NCI-H345 treated with DMSO at 0.1 percent for 48 hours (cell line): ENCODE measurements around the gene ERAS.
"Not testable (repeated sequence)": the region's sequence is repeated elsewhere in the genome, so short reads cannot be mapped to it uniquely, and the experiment has no call there.

ENCODE experiments used
- DNase-seq: peaks from one replicate; lab custom pipeline; 2025; ENCODE audit not compliant: unreplicated experiment; lab: John Stamatoyannopoulos, UW

Gene ERAS

GRCh38 chrX:48831136-48831908, 5.0 kb downstream of the ERAS start:
- no peak for DNase-seq

GRCh38 chrX:48831909-48832291, 5.6 kb downstream of the ERAS start:
- DNase-seq: no peak

DNA sequence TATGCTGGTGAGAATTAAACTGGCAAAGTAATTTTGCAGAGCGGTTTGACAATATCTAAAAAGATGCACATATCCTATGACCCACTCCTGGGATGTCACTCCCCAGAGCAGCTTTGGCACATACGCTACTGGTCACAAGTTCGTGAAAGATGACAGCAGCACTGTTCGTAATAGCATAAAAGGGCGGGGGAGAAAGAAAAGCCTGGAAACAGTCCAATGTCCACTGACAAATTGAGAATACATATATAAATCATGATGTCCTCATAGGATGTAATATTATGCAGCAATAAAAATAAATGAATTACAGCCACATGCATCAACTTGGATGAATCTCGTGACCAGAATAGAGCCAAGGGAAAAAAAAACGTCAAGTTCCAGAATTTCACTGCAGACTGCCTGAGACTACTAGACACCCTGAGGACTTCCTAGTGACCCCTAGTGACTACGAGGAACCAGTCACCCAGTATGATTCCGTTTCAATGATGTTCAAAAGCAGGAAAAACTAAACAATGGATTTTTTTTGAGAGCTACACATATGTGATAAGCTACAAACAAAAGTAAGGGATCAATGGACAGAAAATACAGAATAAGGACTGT, 7.3 kb downstream of the ERAS start:
- no peak for DNase-seq

DNA sequence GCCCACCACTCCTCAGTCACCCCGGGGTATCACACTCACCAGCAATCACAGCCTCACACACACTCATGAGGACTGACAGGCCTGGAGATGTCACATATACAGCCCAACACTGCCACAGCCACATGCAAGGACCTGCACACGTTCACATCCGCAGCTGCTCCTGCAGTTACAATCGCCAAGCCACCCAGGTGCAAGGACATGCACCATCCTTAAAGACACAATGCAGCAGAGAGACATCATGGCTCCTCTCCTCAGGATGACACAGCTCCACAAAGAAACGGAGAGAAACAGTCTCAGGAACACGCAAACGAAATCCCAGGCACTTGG, 8.0 kb downstream of the ERAS start:
- peak; percentile 3 for DNase-seq

DNA sequence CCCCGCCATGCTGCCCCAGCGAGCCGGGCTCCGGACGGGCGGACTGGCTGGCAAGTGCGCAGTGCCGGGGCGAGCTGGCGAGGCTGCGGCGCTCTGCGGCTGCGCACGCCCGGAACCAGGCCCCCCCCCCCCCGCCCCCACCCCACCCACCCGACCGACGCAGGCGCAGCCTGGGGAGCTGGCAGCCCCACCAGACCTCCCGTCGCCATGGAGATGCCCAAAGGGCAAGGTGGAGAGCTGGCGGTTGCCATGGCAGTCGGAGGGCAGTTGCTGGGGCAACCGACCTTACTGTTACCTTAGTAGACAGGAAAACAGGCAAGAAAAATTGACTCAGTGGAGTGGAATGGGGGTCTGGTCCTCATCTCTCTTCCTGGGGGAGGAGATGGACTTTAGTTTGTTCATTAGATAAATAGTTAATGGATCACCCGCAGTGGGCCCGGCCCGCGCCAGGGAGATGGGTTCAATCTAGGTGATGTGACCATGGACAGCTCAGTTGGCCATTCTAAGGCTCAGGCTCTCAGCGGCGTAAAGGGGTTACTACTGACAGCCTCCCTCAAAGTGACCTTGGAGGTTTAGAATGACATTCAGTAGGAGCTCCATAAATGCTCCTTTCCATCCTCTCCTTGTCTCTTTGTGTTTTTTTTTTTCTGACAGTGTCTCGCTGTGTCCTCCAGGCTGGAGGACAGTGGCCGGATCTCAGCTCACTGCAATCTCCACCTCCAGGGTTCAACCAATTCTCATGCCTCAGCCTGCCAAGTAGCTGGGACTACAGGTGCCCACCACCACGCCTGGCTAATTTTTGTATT, 9.4 kb downstream of the ERAS start, which contains the start of gene PCSK1N:
Gene PCSK1N (minus strand): TSS at position 87 of the 806 bp plus-strand sequence. CDS start 78 bp downstream, at position 9.
- peak; percentile 58 for DNase-seq

- no peak for DNase-seq
These were observed 13.4 kb downstream of the ERAS start for GRCh38 chrX:48839686-48840085.

DNA sequence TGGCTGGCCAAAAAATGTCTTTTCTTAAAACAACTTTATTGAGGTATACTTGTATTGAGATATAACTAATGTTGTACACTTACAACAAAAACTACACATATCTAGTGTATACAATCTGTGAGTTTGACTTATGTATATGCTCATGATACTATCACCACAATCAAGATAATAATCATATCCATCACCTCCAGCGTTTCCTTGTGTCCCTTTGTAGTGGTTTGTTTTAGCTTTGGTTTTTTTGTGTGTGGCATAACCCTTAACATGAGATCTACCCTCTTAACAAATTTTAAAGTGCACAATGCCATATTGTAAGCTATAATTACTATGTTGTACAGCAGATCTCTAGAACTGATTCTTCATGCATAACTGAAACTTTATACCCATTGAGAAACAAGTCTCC, 22.5 kb downstream of the ERAS start:
- no peak for DNase-seq

DNA sequence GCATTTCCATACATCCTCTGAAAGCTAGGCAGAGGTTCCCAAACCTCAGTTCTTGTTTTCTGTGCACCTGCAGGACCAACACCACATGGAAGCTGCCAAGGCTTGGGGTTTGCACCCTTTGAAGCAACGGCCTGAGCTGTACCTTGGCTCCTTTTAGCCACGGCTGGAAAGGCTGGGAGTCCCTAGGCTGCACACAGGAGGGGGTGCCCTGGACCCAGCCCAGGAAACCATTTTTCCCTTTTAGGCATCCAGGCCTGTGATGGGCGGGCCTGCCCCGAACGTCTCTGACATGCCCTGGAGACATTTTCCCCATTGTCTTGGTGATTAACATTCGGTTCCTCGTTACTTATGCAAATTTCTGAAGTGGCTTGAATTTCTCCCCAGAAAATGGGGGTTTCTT, 26.5 kb downstream of the ERAS start:
- DNase-seq: no peak

- not testable (repeated sequence) for DNase-seq
These were observed 27.2 kb downstream of the ERAS start for GRCh38 chrX:48853494-48853893.

GRCh38 chrX:48854121-48854804, 27.9 kb downstream of the ERAS start:
- not testable (repeated sequence) for DNase-seq

GRCh38 chrX:48854898-48855297, 28.6 kb downstream of the ERAS start:
- no peak for DNase-seq

DNA sequence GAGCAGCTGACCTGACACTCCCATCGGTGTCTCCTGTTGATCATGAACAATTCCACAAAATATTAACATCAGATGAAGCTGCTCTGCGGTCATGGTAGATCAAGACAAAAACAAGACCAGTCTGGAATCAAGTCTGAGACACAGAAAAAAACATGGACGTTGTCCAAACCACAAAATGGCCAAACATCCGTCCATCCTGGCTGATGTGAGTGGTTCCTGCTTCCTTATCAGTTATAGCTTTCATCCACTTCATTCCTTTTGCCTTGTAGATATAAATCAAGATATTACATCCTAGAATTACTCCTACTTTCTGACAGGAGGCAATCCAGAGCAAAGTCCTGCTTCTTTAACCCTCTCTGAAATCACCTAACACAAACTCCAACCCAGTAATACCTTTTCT, 37.9 kb downstream of the ERAS start:
- no peak for DNase-seq

DNA sequence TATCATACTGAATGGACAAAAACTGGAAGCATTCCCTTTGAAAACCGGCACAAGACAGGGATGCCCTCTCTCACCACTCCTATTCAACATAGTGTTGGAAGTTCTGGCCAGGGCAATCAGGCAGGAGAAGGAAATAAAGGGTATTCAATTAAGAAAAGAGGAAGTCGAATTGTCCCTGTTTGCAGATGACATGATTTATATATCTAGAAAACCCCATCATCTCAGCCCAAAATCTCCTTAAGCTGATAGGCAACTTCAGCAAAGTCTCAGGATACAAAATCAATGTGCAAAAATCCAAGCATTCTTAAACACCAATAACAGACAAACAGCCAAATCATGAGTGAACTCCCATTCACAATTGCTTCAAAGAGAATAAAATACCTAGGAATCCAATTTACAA, 45.7 kb downstream of the ERAS start:
- not testable (repeated sequence) for DNase-seq

- DNase-seq: not testable (repeated sequence)
These were observed 50.6 kb downstream of the ERAS start for GRCh38 chrX:48876944-48877343.
